Measurements from ENCODE around the gene MBNL1.

MBNL1 gene

DNA sequence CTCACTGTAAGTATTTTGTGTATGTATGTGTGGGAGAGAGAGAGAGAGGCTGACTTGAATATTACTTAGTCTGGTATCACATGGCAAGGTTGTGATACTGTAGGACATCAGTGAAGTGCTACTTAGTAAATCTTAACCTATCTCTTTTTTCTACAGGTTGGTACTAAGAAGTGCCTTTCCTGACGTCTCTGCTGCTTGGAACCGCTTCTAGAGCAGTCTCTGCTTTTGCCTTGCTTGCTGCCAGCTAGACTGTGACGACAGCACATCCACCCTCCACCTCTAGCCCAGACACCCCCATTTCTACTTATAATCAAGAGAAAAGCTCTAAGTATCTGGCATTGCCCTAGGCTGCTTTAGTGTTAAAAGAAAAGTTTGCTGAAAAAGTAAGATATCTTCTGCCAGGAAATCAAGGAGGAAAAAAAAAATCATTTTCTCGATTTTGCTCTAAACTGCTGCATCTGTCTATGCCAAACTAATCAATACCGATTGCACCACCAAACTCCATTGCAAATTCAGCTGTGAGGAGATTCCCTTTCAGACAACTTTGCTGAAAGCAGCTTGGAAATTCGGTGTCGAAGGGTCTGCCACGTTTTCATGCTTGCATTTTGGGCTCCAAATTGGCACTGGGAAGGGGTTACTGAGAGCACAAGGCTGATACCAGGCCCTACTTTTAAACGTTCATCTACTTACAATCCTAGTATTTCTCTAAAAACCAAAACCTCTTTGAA is 30.7 kb downstream of the MBNL1 start:
- peak; percentile 61 for DNase-seq

DNA sequence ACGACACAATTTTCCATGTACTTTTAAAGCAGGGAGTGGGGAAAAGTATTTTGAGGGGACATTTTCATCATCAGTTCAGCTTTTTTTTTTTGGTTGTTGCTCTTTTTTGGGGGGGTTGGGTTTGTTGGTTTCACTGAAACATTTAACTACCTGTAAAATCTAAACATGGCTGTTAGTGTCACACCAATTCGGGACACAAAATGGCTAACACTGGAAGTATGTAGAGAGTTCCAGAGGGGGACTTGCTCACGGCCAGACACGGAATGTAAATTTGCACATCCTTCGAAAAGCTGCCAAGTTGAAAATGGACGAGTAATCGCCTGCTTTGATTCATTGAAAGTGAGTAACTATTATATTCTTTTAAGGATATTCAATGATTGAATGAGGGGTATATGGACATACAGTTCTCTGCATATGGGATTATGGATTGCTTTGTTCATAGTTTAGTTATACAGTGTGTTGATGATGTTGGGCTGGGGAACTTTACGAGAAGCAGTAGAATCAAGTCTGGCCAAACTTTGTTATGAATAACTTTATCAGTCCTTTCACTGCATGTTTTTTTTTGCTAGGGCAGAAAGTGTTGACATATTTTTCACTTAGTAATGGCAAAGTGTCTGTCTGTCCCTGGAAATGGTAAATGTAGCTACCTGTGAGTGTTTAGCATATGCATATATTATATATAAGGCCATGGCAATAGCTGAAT is 31.5 kb downstream of the MBNL1 start:
- no peak for DNase-seq

DNA sequence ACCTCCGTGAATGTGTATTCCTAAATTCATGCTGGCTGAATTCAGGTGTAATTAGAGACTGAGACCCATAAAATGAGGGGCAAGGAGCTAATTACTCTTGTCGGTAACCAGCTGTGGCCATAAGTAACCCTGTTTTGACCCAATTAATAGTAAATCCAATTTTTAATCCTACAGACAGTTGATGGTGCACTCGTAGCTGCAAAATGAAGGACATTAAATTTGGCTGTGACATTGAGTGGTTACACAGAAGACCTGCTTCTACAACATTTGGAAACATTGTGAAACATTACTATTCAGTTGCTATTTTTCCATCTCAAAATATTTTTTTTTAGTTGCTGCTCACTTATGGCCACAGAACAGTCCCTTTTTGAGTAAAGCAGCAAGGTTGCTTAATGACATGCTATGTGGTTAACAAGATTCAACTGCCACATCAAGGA is 33.0 kb downstream of the MBNL1 start:
- no peak for DNase-seq

DNA sequence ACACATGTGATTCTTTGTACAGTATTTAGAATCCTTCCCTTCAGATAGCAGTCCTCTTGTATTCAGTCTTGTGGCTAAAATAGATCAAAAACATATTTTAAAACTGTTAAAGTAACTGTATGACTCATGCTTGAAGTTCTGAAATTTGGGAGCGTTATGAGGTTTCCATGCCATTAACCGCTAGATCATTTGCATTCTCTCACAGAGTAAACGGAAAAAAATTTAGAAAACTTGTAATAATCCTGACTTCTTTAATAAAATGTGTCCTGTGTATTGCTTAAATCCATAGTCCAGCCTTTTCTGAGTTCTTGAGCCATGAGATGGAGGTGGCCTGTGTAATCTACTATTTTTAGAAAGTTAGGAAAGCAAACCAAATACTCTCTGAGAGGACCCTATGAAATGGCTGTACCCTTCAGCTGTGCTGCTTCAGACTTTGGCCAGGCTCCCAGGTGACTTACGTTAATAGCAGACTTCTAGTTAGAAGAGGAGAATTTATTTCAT is 33.8 kb downstream of the MBNL1 start:
- DNase-seq: peak in 1 of 2 donors; percentile 43

DNA sequence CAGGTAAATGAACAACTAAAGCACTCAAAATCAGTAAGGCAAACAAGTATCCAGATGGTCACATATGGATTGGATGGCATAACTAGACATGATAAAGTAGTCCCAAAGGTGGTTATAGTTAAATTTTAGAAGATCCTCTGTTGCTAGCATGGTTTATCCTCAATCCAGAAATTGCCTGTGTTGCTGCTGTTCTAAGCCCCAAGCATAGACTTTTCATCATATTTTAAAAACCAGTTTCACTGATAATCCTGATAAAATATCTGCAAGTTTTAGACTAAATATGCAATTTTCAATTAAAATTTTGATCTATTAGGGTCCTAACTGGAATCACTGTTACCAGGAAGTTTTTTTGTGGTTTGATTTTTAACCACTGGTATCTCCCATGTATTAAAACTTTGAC is 35.4 kb downstream of the MBNL1 start:
- no peak for DNase-seq

DNA sequence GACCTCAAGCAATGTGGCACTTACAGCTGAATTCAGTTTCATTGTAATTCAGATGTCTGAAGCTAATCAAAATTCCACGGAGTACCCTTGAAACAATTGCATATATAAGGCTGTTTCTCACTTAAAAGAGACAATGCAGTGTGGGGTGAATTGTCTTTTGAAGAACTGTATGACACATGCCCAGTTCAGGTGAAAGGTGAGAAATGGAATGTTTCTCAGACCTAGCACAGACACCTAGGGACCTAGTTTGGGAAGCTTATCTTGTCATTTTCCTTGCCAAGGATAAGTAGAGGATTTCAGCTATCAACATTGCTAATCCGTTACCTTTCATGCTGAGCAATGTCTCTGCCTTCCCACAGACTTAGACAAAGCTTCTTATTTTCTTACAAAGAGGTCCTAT is 36.3 kb downstream of the MBNL1 start:
- DNase-seq: no peak

DNA sequence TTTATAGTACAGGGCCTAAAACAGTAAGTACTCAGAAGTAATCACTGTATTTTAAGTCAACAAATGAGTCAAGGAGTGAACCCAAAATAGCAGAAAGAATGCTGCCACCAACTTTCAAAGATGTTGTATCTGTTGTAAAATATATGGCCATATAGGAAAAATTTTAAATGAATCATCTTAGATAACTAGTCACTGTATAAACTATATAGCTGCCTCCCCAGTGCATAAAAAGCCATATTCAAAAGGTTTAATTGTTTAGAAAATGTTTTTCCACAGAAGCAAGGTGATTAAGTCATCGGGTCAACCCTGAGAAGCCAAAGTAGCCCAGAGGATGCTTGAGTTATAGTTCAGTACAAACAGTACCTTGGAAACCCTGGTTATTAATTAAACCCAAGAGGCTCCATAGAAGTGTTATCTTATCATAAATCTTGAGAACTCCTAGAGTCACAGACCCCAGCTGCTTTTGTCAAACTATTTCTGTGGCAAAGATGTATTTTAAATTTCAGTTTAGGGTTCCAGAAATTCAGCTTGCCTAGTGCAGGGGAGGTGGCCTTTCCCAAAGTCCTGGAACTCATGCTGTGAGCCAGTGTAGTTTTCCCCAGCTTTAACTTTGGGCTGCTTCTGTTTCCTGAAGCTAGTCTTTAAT is 39.2 kb downstream of the MBNL1 start:
- DNase-seq: no peak

DNA sequence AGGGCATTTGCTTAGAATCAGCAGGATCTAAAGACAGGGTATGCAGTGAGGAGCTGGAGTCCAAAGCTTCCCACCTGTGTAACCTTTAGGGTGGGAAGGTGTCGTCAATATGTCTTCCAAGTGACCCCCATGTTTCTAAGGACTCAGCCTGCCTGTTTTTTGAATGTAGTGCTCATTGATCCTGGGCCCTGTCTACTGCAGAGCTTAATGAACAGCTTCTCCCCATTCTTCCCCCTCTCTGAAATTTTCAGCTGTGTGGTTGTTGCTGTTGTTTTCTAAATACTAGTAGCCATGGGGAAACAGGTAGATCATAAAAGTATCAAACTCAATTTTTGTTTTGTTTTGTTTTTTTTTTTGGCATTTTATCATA is 39.7 kb downstream of the MBNL1 start:
- no peak for DNase-seq

DNA sequence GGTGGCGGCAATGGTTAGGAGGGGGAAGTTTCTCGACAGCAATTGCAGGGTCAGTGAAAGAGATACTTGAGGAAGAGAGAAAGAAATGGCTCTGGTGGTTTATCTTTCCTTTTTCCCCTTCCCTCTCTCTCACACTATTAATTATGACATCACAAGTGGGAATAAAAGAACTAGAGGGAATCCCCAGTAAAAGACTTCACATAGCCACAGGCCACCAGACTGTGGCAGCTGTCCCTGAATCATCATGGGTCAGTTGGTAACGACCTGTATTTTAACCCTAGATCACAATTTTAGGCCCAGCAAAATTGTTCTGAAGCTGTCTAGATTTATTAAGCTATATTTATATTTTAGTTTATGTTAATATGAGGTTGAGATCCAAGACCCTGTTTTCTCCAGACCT is 40.3 kb downstream of the MBNL1 start:
- no peak for DNase-seq

DNA sequence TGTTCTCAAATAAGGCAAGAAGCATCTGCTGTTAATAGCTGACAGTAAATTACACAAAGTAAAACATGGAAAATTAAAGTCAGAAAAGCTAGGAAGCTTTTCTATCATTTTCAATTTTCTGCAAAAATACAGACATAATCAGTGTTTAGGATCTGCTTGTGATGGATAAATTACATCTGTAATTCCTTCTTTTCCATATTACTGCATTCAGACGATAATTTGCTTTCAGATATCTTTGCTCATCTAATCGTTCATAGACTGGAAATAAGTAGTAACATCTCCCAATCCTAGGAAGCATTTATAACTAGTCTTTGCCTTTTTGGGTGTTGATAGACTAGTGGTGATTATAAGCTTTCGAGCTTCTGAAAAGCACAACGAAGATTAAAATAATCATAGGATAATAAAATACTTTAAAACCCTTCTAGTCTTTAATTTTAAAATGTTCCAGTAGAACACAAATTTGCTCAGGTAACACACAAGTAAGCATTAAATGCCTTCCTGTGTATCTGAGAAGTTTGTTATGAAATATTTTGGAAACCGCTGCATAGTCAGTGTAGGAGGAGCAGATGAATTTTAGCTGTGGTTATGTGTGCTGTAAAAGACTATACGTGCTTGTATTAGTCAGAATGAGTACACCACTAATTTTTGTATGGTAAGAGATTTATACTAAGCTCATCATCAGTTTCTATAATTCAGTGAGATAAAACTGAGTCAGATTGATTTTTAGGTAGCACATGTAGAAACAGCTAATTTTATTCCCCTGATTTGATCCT is 41.0 kb downstream of the MBNL1 start:
- no peak for DNase-seq

DNA sequence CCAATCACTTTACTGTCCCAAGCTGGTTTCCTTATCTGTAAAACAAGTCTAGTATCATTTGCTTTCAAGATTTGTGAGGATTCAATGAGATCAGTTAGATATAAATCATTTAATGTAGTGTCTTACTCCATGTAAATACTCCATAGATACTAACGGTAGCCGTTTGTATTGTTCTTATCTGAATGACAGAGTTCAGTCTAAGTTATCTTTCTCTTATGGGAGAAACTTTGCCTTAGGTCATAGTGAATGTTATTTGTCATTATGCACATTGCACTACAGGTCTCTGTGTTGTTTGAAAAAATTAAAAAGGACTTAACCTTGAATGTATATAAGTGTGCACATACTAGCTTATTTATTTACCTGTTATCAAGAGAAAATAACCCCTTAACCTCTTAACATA is 44.7 kb downstream of the MBNL1 start:
- DNase-seq: no peak

DNA sequence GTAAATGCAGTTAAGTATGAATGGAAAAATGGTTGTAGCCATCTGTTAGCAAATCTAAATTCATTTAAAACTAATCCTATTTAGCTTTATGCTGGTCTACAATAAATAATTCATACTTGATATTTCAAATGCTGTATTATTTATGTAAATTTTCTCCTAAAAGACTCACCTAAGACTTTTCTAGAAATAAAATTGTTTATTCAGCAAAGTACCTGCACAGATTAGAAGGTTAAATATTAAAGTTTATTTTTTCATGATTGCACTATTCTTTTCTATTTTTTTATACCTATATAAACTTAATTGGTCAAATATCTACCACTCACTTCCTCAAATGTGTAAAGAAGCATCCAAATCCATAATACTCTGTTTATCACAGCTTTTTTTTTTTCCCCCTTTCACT is 45.2 kb downstream of the MBNL1 start:
- no peak for DNase-seq

DNA sequence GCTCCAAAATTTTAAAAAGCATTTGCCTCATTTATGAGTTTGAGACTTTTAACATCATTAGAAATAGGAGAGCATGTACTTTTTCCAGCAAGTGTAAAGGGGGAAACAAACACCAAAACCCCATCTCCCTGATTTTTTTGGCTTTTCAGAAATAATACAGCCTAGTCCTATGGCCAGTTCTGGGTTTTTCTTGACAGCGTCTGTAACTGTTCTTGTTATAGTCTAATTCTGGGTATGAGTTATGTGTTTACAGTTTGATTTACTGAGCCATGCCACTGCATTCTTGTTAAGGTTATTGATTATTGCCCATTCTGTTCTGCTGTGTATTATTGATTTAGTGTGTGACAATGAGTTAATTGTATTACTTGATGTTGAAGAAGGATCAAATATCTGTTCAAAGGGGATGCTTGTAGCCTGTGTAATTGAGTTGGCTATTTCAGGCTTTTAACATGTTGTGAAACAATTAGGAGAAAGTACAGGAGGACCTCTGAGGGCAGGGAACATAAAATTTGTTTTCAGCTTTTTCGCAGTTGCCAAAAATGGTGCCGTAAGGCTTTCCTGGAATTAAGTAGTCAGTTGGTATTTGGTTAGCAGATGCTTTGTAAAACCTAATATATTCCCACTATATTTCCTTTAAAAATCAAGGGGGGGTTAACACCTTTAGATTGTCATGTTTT is 46.1 kb downstream of the MBNL1 start:
- no peak for DNase-seq

DNA sequence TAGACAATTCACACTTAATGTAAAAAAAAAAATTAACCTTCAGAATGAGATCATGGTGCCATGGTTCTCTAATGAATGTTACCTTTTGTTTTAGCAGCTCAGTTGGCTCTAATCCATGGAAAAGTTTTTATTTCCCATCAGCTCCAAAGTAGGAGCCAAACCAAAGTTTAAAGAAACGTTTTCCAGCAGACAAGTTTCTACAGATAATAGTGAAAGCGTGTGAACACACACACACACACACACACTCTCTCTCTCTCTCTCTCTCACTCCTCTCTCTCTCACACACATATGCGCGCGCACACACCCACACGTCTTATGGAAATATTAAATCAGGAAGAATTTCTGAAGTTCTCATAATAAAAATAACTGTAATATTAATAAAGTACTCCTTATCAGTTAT is 46.9 kb downstream of the MBNL1 start:
- no peak for DNase-seq

DNA sequence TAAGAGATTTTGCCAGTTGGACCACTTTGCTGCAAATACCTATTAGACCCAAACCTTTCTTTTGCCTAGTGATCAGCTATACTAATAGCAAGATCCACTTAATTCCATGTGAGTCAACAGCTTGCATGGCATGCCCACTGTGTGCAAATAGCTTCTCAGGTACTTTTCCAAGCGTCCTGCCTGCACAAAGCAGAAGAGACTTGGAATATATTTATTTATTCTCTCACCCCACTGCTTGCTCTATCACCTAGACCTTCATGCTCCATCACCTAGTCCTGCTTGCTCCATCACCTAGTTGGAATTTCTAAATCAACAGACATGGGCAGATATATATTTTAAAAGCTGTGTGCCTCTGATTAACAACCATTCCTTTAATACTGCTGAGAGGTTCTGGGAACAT is 47.6 kb downstream of the MBNL1 start:
- DNase-seq: no peak

DNA sequence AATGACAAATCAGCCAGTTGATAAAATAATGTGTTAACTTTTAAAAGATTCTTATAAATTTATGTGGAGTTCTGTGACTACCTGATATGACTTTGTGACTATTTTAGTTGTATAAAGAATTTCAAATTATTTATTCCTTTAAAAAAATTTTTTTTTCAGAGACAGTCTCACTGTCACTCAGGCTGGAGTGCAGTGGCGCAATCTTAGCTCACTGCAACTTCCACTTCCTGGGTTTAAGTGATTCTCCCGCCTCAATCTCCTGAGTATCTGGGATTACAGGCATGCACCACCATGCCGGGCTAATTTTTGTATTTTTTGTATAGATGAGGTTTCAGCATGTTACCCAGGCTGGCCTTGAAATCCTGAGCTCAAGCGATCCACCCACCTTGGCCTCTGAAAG is 48.5 kb downstream of the MBNL1 start:
- DNase-seq: no peak

DNA sequence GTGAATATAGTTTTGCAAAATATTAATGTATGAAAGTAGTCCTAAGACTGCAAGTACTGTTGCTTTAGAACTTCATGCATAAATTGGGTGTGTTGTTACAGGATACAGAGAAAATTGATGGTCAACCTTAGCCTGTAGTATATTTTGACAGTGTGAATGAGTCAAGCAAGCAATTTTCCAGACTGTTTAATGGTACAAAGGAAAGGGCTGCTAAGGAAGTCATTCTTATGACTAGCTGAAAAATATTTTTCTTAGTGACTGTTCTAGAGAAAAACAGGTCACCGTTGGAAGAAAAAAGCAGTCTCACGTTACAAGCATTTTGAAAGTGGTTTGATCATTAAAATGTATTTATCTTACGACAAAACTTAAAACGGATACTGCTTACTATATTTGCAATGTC is 49.2 kb downstream of the MBNL1 start:
- DNase-seq: no peak

DNA sequence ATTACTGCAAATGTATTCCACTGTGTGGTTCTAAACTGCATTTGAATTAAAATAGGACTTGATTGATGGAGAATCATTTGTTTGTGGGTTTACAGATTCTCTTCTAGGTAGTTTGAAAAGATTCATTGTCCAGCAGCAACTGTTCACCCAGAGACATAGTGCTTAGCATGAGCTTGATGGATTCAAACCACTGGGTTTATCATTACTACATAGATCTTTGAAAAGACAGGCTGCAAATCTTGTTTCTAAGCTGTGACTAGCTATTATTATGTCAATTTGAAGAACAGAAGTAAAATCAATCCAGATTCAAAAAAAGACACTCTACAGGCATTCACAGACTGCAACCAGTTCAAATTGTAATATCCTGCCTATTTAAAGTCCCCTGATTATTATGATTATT is 49.8 kb downstream of the MBNL1 start:
- DNase-seq: no peak

DNA sequence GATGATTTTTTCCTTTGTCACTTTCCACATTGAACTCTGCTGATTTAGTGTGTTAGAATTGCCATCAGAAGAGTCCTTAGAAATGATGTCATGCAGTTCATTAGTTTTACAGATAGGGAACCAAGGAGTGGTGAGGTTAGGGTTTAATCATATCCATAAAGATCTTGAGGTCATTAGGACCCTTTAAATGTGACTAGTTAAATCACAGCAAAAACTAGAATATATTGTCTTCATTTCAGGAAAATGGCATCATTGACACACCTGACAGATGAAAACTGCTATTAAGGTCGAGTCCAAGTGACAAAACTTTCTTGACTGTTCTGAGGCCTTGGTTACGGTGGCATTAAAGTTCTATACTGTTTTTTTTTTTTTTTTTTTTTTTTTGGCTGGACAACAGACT is 50.5 kb downstream of the MBNL1 start:
- DNase-seq: no peak

DNA sequence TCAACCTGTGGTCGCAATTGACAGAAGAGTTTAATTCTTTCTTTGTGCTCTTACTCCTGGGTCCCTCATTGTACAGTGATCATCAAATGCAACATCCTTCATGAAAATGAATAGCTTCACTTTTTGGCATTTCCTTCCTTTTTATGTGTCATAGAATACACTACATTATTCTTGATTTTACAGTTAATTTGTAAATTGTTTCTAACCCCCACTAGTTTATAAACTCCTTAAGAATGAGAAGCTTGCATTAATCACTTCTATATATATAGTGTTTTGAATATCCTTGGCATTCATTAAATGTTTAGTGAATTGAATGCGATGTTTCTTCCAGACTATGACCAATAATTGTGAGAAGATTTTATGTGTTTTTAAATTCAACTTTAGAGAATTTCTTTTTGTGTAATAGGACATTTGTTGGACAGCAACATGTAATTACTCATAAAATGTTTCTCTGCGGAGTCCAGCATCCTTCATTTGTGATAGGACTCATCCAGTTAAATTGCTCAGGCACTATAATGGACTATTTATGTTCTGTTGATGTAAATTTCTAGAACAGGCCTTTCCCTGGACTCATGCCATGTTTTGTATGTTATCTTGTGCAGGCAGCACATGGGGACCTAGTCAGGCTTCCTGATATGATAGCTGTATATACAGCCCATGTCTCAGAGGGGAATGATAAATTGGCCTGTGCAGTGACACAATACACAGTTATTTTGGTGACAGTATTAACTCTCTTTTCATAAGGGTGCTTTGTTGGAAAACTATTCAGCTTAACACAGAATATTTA is 51.3 kb downstream of the MBNL1 start:
- DNase-seq: no peak

DNA sequence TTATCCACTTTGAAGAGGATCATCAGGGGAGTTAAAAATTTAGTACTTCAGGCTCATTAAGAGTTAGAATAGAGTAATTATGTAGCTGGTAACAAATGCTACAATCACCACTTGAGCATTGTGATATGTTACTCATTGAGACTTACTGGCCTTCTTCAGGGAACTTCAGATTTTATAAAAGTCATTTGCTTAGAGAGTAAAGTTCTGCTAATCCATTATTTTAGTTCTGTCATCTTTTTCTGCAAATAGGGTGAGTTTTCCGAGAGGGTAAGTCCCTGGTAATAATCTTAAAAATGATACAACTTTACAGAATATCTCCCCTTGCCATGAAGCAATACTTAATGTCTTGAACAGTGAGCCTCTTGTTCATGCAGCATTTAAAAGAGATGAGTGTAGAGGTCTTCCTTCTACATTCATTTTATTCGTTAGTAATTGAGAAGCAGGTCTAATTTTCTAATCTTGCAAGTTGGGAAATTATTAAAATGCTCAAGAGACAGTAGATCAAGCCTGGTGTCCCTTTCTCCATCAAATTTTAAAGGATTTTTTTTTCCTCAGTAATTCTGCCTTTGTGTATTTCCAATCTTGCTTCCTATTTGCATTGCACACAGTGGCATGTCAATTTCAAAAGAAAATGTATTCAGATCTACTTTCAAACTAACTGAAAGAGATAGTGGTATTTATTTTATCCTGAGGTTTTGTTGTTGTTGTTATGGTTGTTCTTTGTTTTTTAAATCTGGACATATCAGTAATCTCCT is 52.6 kb downstream of the MBNL1 start:
- DNase-seq: no peak
